SK-N-SH (cell line): ENCODE data around the gene TANC1. TPM values are rescaled to one million over a fixed set of nuclear protein-coding genes. Genes with fewer than 3 reads are reported as not detected.

Experiments
- CTCF ChIA-PET: fragments of 300-600, 350-600 bp; formaldehyde crosslinking; extraction: SDS; loops from one replicate; lab custom pipeline; 2021; lab: Yijun Ruan, JAX
- POLR2A ChIA-PET: fragments of 350-600 bp; sonication (Branson Sonifier 250); formaldehyde crosslinking; extraction: SDS; loops from one replicate; lab custom pipeline; 2020; ENCODE audit warnings: antibody characterized with exemption, inconsistent platforms; lab: Yijun Ruan, JAX
- DNase-seq: peaks from one replicate; pipeline ENCODE4 v3.0.0; 2012
- H2AFZ ChIP-seq: fragments of 200-600 bp; sonication (generic); 2 replicates; pipeline ENCODE4 v1.8.1; 2016; ENCODE audit warnings: antibody characterized with exemption, mild to moderate bottlenecking, low read depth
- H3F3A ChIP-seq: fragments of 200-600 bp; sonication (generic); replicated peaks from 2 replicates; pipeline ENCODE3; 2016; ENCODE audit warnings: antibody characterized with exemption, mild to moderate bottlenecking; ENCODE audit not compliant: insufficient read depth
- H3K27ac ChIP-seq, 2 experiments: fragments of 200-500 bp in 1 of 2; fragments of 200-600 bp in 1 of 2; sonication (Bioruptor generic) in 1 of 2; sonication (generic), shearing (Covaris generic) in 1 of 2; 2 replicates each; pipeline versions ENCODE4 v1.5.1 to v1.6.1; 2014 to 2016; ENCODE audit warnings: low read depth in 2 of 2, inconsistent platforms in 1 of 2, low read length in 1 of 2, mild to moderate bottlenecking in 1 of 2, mixed read lengths in 1 of 2
- H3K27me3 ChIP-seq: fragments of 200-600 bp; sonication (generic), shearing (Covaris generic); 2 replicates; pipeline ENCODE4 v1.6.1; 2016; ENCODE audit warnings: mixed run types; ENCODE audit not compliant: insufficient read depth
- H3K36me3 ChIP-seq, 2 experiments: fragments of 200-500 bp in 1 of 2; fragments of 200-600 bp in 1 of 2; sonication (Bioruptor generic) in 1 of 2; sonication (generic) in 1 of 2; replicated peaks in 1 of 2; 2 replicates each; pipeline versions ENCODE3 to v1.5.1; 2014 to 2016; ENCODE audit warnings: low read length in 1 of 2, mild to moderate bottlenecking in 1 of 2; ENCODE audit not compliant: insufficient read depth in 2 of 2, control insufficient read depth in 1 of 2
- H3K4me1 ChIP-seq, 2 experiments: fragments of 200-500 bp in 1 of 2; fragments of 200-600 bp in 1 of 2; sonication (Bioruptor generic) in 1 of 2; sonication (generic), shearing (Covaris generic) in 1 of 2; 2 replicates each; pipeline versions ENCODE4 v1.5.1 to v1.6.1; 2014 to 2016; ENCODE audit warnings: low read depth in 1 of 2, low read length in 1 of 2, mixed run types in 1 of 2; ENCODE audit not compliant: insufficient read depth in 2 of 2, control insufficient read depth in 1 of 2
- H3K4me2 ChIP-seq: fragments of 200-600 bp; sonication (generic), shearing (Covaris generic); 2 replicates; pipeline ENCODE4 v1.6.1; 2017; ENCODE audit warnings: mixed run types
- H3K4me3 ChIP-seq, 2 experiments: fragments of 200-500 bp in 1 of 2; fragments of 200-600 bp in 1 of 2; sonication (Bioruptor generic) in 1 of 2; sonication (generic), shearing (Covaris generic) in 1 of 2; 2 replicates each; pipeline versions ENCODE4 v1.5.1 to v1.8.1; 2014 to 2016; ENCODE audit warnings: low read depth in 2 of 2, inconsistent platforms in 1 of 2, low read length in 1 of 2, mild to moderate bottlenecking in 1 of 2, mixed read lengths in 1 of 2, moderate library complexity in 1 of 2
- H3K79me2 ChIP-seq: fragments of 200-600 bp; sonication (generic); 2 replicates; pipeline ENCODE4 v1.8.1; 2017; ENCODE audit warnings: mild to moderate bottlenecking; ENCODE audit not compliant: insufficient read depth
- H3K9ac ChIP-seq: fragments of 200-600 bp; sonication (generic); 2 replicates; pipeline ENCODE4 v1.6.1; 2017; ENCODE audit warnings: mixed run types
- H3K9me2 ChIP-seq: fragments of 200-600 bp; sonication (generic); 2 replicates; pipeline ENCODE4 v1.6.1; 2017; ENCODE audit warnings: mixed run types
- H3K9me3 ChIP-seq: fragments of 200-600 bp; sonication (generic); 2 replicates; pipeline ENCODE4 v1.6.1; 2017; ENCODE audit warnings: mixed run types, mild to moderate bottlenecking, moderate library complexity
- H4K20me1 ChIP-seq: fragments of 200-600 bp; sonication (generic); 2 replicates; pipeline ENCODE4 v1.6.1; 2017; ENCODE audit warnings: mild to moderate bottlenecking, mixed run types; ENCODE audit not compliant: insufficient read depth
- CTCF ChIP-seq: fragments of 200-600 bp; sonication (generic); IDR thresholded peaks from 2 replicates; pipeline ENCODE4 v1.6.1; 2017; ENCODE audit warnings: antibody characterized with exemption, mild to moderate bottlenecking, moderate library complexity
- ELF1 ChIP-seq: IDR thresholded peaks from 2 replicates; pipeline ENCODE4 v1.4.0; 2012
- EP300 ChIP-seq, 2 experiments: IDR thresholded peaks; 2 replicates each; pipeline versions ENCODE4 v1.4.0 to v1.6.1; 2012; ENCODE audit warnings: borderline replicate concordance in 1 of 2, low read depth in 1 of 2, low read length in 1 of 2
- FOSL2 ChIP-seq: IDR thresholded peaks from 2 replicates; pipeline ENCODE4 v1.4.0; 2012; ENCODE audit warnings: low read depth, mild to moderate bottlenecking, moderate library complexity, borderline replicate concordance
- FOXJ3 ChIP-seq: sonication (generic); formaldehyde crosslinking; IDR thresholded peaks from 2 replicates; pipeline ENCODE4 v1.5.1; 2020; ENCODE audit warnings: mild to moderate bottlenecking, missing genetic modification reagents
- GABPA ChIP-seq: IDR thresholded peaks from 2 replicates; pipeline ENCODE4 v1.4.0; 2012; ENCODE audit warnings: low read depth, mild to moderate bottlenecking
- IRF3 ChIP-seq: fragments of 150-350 bp; IDR thresholded peaks from 2 replicates; pipeline ENCODE4 v1.6.1; 2016; ENCODE audit warnings: mild to moderate bottlenecking, low read depth, low read length
- PBX3 ChIP-seq: IDR thresholded peaks from 2 replicates; pipeline ENCODE4; 2012
- POLR2AphosphoS5 ChIP-seq: IDR thresholded peaks from 2 replicates; pipeline ENCODE4 v1.6.1; 2012; ENCODE audit warnings: low read depth, low read length
- RXRA ChIP-seq: IDR thresholded peaks from 2 replicates; pipeline ENCODE4 v1.4.0; 2012; ENCODE audit warnings: low read depth, mild to moderate bottlenecking, borderline replicate concordance
- SMC3 ChIP-seq: IDR thresholded peaks from 2 replicates; pipeline ENCODE4 v1.6.1; 2012; ENCODE audit warnings: low read depth, low read length, improper control_type of control experiment
- USF2 ChIP-seq: fragments of 150-350 bp; IDR thresholded peaks from 2 replicates; pipeline ENCODE4 v1.6.1; 2017; ENCODE audit warnings: antibody characterized with exemption, low read length, low read depth, borderline replicate concordance
- WGBS: methylation state at CpG from one replicate; pipeline ENCODE4 v1.1.6; 2017; ENCODE audit warnings: low lambda C conversion rate; 5-methylcytosine and 5-hydroxymethylcytosine counted together
- polyA plus RNA-seq, 3 experiments: library from polyadenylated mRNA; depleted of rRNA; stranded (reverse); fragments of >200 nt; gene quantifications; 2 replicates each; pipeline ENCODE4 v1.2.3, GENCODE V29; 2012

The TANC1 gene
- polyA plus RNA-seq, 1 of the 3 experiments (the other 2 are of a cell fraction): 19.2 TPM

GRCh38 chr2:159174759-159175158, 206.3 kb downstream of the TANC1 start:
- Histone ChIP-seq H3K27me3 (no peaks in the 10 kb centered on the region), H3K9me3 (no peaks in the 10 kb centered on the region), H4K20me1 (no peaks in the 10 kb centered on the region), H2AFZ (no peak overlapping the region), H3F3A (peaks cover 3% of the 10 kb centered on the region), H3K79me2 (no peaks in the 10 kb centered on the region), H3K36me3 (peaks cover 20 to 71% of the 10 kb centered on the region in 2 experiments), H3K4me3 (no peak overlapping the region), H3K9me2 (no peaks in the 10 kb centered on the region), H3K27ac (no peak overlapping the region), H3K4me2 (no peak overlapping the region), H3K4me1 (peaks cover 0 to 20% of the 10 kb centered on the region in 2 experiments; a peak in 2 of 4 replicates), H3K9ac (no peak overlapping the region)
- WGBS: 88% methylated on average over 5 of the region's 9 CpGs
- ChIA-PET CTCF (interaction anchor here (1.1 kb wide), 1 partner anchor 56 kb away, joined by 4 read pairs; no protein-coding TSS in a partner anchor), POLR2A (no interaction called here)
- no peak for TF ChIP-seq SMC3
- TF ChIP-seq RXRA: no peak
- TF ChIP-seq PBX3: no peak
- no peak for TF ChIP-seq IRF3
- TF ChIP-seq FOXJ3 (CRISPR knock-in tag): no peak
- TF ChIP-seq CTCF: no peak
- no peak for TF ChIP-seq GABPA
- TF ChIP-seq FOSL2: no peak
- DNase-seq: no peak

- H3K9me2 ChIP-seq: no peaks in the 10 kb centered on the region
- 77% methylated on average over 6 of the region's 6 CpGs for WGBS
- TF ChIP-seq GABPA (no peak), ELF1 (no peak), EP300 (IDR thresholded peaks at IDR 0.05; ENCODE audit: borderline replicate concordance in 1 of 2, low read depth in 1 of 2, low read length in 1 of 2) (no peak), POLR2AphosphoS5 (no peak), USF2 (no peak)
- TF ChIP-seq, all 33 proteins: peak for 0
- Histone ChIP-seq H3K9me3 (no peaks in the 10 kb centered on the region), H3K27me3 (no peaks in the 10 kb centered on the region), H3K4me1 (peaks cover 0 to 22% of the 10 kb centered on the region in 2 experiments; a peak in 2 of 4 replicates), H3K79me2 (no peaks in the 10 kb centered on the region), H3K36me3 (peaks cover 20 to 68% of the 10 kb centered on the region in 2 experiments), H3K9ac (no peak overlapping the region), H2AFZ (no peak overlapping the region), H3K4me3 (no peak overlapping the region), H3K27ac (no peak overlapping the region), H3F3A (peaks cover 3% of the 10 kb centered on the region), H4K20me1 (no peaks in the 10 kb centered on the region), H3K4me2 (no peak overlapping the region)
- CTCF ChIA-PET: interaction anchor here (1.1 kb wide), 1 partner anchor 57 kb away, joined by 4 read pairs; no protein-coding TSS in a partner anchor
- POLR2A ChIA-PET: no interaction called here
- DNase-seq: no peak
These were observed 206.7 kb downstream of the TANC1 start for GRCh38 chr2:159175182-159175581.
